NAMALWA (cell line): ENCODE results near the gene SLC39A10.
"Not testable (repeated sequence)": the region's sequence is repeated elsewhere in the genome, so short reads cannot be mapped to it uniquely, and the experiment has no call there.

ENCODE experiments used
- DNase-seq: peaks from one replicate; pipeline ENCODE4 v3.0.0-alpha.2; 2015; ENCODE audit warnings: low spot score

SLC39A10 gene

DNA sequence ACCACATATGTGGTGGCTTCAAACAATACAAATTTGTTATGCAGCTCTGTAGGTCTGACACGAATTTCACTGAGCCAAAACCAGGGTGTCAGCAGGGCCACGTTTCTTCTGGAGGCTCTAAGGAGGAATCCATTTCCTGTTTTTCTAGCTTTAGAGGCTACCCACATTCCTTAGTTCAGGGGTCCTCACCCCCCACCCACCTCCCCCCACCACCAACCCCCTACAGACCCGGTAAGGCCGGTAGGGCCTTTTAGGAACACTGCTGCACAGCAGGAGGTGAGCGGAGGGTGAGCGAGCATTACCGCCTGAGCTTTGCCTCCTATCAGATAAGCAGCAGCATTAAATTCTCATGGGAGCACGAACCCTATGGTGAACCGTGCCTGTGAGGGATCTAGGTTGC, 10.6 kb upstream of the SLC39A10 start:
- no peak for DNase-seq

DNA sequence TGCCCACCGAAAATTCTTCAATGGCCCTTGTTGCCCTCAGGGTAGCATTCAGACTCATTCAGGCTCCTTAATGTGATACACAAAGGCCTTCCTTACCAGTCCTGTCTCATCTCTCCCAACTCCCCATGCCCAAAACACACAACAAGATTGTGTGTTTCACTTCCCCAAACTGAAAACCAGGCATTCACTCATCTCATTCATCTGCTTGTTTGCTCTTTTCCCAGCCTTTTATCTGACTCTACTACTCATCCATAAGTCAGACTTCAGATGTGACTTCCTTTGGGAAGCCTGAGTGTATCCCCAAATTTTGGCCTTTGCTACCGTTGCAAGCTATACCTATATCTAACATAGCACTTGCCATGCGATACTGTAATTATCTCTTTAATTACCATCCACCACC, 9.7 kb upstream of the SLC39A10 start:
- peak; percentile 18 for DNase-seq

DNA sequence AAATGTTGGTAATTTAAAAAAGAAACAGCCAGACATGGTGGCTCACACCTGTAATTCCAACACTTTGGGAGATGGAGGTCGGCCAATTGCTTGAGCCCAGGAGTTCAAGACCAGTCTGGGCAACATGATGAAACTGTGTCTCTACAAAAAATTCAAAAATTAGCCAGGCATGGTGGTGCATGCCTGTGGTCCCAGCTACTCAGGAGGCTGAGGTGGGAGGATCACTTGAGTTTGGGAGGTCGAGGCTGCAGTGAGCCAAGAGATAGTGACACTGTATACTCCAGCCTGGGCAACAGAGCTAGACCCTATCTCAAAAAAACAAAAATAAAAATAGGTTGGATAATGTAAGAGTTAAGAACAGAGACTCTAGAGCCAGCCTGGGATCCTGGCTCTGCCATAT, 8.7 kb upstream of the SLC39A10 start:
- DNase-seq, result not testable (repeated sequence)

DNA sequence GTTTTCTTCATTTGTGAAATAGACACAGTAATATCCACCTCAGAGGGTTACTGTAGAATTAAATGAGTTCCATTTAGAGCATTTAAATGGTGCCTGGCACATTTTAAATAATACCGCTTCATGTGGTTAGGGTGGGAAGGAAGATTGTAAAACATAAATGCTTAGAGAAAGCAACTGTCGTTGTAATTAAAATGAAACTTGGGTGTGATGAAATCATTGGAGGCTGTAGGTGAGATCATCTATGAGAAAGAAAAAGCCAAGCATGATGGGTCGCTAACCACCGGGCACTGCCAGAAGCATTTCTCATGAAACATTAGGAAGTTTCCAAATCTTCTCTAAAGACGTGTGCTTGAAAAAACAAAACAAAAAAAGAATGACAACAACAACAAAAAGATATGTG, 8.2 kb upstream of the SLC39A10 start:
- no peak for DNase-seq

DNA sequence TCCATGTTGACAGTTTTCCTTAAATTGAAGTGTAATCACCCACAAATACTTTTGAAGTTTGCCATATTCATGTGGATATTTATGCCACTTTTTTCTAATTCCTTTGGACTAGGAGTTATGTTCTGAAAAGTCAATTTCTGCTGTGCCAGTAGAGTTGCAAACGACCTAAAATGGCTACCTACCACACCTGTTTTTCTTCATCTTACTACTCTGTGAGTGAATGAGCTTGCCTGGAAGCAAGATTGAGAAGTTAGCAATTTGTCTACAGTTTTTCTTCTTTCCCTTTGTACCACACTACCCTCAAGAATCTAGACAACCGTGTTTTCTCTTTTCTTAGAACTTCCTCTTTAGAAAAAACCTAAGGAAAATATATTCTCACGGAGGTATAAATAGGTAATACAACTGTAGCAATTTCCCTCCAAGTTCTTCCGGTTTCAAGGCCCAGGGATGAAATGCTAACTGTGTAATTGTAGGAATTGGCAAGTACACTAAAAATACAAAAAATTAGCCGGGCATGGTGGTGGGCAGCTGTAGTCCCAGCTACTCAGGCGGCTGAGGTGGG, 7.3 kb upstream of the SLC39A10 start:
- DNase-seq, result peak; percentile 40

DNA sequence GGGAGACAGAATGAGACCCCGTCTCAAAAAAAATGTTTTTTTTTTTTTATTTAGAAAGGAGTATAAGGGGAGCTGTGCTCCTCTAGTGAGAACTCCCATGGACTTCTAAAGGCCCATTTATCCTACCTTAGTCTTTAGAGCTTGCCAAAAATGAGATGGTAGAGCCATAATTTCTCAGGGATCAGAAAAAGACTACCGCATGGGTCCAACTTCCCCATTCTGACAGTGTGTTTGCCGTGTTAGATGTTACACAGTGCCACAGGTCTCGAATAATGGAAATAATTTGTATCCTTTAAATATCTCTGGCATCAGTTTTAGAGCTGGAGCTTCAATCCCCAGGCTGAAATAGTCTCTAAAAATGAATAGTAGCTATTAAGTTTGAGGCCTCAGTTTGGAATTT, 6.0 kb upstream of the SLC39A10 start:
- DNase-seq, result peak; percentile 23

DNA sequence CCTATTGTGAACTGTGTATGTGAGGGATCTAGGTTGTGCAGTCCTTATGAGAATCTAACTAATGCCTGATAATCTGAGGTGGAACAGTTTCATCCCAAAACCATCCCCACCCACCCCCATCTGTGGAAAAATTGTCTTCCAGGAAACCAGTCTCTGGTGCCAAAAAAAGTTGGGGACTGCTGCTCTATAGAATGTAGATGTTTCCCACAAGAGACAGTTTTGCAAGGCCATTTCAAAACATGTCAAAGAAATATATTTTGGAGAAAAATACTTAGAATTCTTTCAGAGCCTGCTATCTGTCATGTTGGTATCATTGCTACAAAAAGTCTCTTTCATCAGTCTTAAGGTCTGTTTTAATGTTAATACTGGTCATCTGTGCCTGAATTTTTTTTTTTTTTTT, 4.1 kb upstream of the SLC39A10 start:
- no peak for DNase-seq

DNA sequence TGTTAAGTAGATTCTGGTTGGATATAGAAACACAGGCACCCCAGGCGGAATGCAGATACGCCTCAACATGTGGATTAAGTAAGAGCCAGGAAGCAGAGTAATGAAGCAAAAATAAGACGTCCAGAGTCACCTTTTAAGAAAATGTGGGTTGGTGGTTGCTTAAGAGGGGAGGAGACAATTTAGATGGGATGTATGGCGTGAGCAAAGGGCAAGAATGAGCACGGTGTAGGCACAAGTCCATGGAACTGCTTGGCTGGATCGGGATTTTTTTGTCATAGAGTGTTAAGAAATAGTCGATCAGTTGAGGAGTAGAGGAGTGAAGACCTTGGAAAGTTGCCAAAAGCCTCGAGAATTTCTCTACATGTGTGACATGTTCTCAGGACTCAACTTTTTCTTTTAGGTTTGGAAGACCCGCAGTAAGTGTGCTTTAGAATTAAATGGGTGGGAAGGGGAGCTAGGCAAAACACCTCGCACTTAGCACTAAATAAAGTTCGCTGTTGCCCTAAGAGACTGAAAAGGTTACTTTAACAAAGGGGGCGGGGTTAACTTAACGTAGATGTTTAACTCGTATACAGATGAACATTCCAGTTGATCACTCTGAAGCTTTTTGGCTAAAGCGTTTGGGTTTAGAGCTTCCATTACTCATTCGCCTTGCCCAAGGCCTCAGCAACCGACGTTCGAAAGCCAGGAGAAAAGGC, 716 bp upstream of the SLC39A10 start:
- DNase-seq, result peak; percentile 21

DNA sequence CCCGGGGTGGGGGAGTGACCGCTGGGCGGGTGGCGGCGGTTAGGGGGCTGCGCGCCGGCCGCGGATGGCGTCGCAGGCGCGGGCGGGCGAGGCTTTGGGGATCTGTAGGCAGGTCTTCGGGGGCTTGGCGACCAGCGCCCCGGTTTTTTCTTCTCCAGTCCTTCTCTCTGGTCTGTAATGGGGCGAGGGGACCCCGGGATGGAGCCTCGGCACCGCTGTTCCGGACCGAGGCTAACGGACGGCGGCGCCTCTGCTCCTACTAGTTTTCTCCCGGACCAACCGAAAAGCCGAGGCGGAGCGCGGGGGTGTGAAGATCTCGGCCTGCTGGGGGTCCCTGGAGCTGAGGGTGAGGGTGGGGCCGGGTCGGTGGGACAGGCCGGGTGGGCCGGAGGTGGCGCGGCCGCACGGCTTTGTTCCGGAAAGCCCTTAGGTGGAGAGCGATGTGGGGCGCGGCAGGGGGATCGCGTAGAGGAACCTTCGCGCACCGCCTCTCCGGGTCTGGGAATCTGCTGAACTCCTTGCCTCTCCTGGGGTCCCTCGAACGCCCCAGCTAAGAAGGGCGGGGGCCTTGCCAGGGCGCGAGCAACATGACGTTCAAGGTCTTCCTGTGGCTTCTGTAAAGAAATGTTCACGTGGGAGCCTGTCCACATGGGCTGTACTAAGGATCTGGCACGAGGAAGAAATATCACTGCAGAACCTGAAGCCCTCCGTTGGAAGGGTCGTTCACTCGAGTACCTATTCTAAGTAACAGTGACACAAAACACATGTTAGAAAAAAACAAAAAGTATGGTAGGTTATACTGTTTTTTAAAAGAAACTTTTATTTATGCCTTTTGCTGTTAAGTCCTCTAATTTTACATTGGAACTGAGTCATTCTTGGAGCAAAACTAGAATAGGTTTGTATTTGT, 861 bp downstream of the SLC39A10 start:
- peak; percentile 88 for DNase-seq

DNA sequence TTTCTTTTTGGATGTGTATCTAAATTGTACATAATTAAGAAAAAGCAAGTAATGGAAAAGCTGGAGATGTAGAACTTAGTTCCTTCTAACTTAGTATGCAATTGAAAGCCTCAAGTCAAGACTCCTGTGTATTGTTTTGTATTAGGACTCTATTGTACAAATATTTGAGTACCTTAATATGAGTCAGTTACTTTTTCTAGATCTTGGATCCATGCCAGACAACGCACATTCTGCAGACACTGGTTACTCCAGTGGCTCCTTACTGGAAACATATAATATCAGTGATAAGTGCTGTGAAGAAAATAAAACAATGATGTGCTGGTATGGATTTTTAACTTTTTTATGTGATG, 1.5 kb downstream of the SLC39A10 start:
- peak; percentile 66 for DNase-seq

DNA sequence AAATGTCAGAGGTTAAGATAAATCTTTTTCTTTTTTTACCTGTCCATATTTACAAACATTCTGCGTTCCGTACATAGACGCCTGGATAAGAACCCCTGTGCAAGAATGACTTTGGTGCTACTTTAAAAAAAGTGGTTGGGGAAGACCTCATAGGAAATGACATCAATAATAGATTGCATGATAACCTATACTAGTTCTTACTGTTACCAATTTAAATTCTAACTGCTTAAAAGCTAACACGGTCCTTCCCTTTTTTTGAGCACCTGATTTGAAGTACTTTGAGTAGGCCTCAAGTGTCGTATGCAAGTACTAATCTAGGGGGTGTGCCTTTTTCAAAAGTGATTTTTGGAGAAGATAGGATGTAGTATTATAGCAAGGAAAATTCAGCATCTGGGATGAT, 2.1 kb downstream of the SLC39A10 start:
- peak; percentile 63 for DNase-seq

DNA sequence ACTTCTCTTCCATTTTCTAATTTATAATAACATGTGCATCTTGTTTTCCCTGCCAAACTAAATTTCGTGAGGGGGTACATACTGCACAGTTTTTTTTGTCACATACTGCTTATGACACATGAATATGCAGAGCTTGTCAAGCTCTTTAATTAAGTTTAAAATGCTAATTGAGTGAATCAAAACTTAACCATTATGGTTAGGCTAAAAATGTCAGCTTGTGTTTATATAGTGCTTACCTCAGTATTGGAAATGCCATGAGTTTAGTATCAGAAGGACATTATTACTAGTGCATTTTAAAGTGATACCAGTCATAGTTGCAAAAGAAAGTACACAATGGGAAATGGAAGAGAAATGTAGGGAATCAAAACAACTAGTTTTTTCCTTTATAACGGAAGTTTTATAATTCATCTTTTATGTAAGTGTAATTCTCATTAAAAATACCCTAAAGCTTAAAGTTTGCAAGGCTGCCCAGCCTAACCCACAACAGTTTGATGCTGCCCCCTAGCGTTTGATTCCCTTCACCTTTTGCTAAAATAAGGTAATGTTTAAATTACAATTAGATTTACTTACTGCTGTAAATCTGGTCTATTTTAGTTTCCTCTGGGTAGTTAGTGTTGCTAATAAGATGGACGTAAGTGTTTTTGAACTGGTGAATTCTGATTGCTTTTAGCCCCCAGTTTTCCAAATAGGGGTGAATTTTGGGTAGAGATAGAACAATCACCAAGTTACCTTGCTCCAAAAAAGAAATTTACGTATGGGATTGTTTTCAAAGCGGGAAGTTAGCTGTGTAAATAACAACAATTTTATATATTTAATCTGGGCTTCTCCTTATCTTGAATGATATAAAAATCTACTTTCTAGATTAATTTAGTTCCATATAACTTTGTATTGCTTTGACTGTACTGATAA, 3.2 kb downstream of the SLC39A10 start:
- DNase-seq, result peak; percentile 86

DNA sequence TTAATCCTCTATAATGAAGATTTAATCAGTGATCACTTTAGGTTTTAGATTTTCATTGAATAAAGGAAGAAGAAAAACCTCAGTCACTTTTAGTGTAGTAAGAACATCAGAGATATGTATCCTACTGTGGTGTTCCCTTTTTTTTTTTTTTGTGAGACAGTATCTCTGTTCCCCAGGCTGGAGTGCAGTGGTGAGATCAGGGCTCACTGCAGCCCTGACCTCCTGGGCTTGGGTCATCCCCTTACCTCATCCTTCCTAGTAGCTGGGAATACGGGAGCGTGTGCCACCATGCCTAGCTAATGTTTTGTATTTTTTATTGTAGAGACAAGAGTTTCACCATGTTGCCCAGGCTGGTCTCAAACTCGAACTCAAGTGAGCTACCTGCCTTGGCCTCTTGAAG, 5.1 kb downstream of the SLC39A10 start:
- DNase-seq, result no peak

DNA sequence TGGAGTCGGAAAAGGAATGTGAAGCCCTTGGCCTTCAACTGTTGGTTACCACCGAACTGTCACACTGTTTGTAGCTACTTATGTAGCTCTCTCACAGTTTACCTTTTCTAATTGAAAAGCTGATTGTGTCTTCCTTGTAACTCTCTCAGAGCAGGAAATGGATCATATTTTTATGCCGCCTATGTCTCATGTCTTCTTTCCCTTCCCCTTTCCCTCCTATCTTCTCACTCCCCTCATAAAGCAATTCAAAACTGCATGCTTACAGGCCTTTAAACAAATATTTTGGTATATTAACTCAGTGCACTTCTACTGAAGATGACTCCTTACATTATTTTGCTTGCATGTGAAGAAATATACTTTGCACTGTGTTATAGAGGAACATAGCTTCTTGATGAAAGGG, 6.0 kb downstream of the SLC39A10 start:
- DNase-seq, result no peak

DNA sequence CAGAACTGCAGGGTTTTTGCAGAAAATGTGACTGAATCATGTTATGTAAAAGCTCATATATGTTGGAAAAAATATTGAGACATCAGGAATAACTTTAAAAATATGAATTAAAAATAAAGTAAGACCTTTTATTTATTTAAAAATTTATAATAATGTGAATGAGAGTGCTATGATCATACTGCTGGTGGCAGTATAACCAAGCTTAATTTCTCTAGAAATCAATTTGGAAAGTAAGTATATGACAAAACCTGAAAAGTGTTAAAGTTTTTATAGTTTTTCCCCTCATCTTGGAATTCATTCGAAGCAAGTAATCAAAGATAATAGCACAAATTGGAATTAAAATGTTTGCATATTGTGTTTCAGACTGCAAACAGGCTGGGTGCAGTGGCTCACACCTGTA, 7.5 kb downstream of the SLC39A10 start:
- no peak for DNase-seq

DNA sequence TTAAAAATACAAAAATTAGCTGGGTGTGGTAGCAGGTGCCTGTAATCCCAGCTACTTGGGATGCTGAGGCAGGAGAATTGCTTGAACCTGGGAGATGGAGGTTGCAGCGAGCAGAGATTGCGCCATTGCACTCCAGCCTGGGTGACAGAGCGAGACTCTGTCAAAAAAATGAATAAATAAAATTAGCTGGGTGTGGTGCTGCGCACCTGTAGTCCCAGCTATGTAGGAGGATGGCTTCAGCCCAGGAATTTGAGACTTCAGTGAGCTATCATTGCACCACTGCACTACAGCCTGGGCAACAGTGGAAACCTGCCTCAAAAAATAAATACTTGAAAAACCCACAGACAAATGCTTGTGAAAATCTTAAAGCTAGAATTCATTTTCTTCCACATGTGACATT, 8.1 kb downstream of the SLC39A10 start:
- not testable (repeated sequence) for DNase-seq

DNA sequence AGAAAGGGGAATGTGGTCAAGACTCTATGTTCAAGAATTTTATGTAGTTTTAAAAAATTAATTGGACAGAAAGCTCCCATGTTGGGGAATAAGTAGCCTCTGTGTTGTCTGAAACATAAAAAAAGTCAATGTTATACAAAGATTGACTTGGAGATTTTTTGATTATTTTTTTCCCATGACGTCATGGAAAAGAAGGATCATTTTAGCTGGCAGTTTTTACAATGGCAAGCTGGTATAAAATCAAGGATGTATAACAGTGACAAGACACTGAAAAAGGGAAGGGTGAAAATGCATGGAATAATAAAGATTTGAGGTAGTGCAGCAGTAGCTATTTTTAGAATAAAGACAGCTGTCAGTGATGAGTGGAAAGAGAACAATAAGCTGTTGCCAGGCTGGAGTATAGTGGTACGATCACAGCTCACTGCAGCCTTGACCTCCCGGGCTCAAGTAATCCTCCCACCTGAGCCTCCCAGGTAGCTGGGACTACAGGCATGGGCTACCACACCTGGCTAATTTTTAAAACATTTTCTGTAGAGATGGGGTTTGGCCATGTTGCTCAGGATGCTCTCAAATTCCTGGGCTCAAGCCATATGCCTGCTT, 9.2 kb downstream of the SLC39A10 start:
- no peak for DNase-seq

DNA sequence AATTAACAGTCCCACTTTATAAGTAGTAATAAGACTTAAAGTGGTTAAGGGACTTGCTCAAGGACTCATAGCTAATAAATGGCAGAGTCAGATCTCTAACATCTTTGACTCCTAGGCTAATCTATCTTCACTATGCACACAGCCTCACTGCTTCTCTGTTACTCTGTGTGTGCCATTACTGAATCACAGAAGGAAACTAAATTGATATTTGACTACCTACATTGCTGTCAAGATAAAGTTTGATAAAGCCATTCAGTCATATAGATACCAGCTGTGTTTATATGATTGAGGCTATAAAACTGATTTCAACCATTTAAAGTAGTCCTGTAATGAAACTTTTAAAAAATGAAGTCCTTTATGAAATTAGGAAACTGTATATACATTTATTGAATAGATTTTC, 10.9 kb downstream of the SLC39A10 start:
- no peak for DNase-seq

DNA sequence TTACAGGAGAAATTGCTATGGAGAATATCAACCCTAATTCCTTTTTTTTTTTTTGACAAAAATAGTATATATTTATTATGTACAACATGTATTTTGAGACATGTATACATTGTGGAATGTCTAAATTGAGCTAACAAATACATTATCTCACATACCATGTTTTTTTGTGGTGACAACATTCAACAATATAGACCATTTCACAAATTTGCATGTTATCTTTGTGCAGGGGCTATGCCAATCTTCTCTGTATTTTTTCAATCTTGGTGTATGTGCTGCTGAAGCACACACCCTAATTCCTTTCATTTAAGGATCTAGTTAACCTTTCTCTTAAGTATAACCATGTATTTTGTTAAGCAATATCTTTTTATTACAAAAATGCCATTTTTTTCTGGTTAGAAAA, 13.2 kb downstream of the SLC39A10 start:
- no peak for DNase-seq

DNA sequence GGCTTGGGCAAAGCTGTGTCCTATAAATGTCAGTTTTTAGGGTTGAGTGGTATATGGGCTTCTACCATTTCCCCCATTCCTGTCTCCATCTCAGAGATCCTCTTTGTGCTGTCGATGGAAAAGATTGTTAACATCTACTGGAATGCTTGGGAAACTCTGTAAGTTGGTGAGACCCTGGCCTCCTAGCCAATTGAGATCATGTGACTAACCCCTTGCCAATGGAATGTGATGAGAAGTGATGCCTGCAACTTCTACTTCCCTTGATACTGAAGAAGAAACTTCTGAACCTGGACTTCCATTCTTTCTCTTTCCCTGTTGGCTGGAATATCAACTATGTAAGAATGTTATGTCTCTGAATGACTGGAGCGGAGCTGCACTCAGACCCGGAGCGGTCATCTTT, 14.5 kb downstream of the SLC39A10 start:
- no peak for DNase-seq

DNA sequence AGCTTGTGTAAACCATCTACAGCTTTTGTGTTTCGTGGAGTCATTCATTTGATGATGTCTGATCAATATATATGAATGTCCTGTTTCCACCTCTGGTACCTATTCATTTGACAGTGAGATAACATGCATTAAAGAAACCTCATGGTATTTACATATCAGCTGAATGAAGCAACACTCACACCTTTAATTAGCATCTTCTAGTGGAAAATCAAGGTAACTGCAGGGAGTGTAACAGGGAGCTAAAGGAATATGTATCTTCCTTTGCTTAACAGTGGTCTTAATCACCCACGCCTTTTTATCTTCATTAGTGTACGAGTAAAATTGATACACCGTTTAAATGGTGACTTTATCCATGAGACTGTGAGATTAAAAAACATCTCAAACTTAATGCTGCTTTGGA, 15.6 kb downstream of the SLC39A10 start:
- peak; percentile 26 for DNase-seq
